NCI-H526 treated with DMSO at 0.1 percent for 48 hours (cell line): Measurements from ENCODE around the gene DSPP.
"Not testable (repeated sequence)": the region's sequence is repeated elsewhere in the genome, so short reads cannot be mapped to it uniquely, and the experiment has no call there.

Experiments
- DNase-seq: peaks from one replicate; lab custom pipeline; 2025; lab: John Stamatoyannopoulos, UW

DSPP gene

GRCh38 chr4:87608229-87608628, at the start of gene DSPP:
TSS of gene DSPP (plus strand) at chr4:87608529. CDS start at chr4:87610909, 2,380 bp downstream.
- no peak for DNase-seq

DNA sequence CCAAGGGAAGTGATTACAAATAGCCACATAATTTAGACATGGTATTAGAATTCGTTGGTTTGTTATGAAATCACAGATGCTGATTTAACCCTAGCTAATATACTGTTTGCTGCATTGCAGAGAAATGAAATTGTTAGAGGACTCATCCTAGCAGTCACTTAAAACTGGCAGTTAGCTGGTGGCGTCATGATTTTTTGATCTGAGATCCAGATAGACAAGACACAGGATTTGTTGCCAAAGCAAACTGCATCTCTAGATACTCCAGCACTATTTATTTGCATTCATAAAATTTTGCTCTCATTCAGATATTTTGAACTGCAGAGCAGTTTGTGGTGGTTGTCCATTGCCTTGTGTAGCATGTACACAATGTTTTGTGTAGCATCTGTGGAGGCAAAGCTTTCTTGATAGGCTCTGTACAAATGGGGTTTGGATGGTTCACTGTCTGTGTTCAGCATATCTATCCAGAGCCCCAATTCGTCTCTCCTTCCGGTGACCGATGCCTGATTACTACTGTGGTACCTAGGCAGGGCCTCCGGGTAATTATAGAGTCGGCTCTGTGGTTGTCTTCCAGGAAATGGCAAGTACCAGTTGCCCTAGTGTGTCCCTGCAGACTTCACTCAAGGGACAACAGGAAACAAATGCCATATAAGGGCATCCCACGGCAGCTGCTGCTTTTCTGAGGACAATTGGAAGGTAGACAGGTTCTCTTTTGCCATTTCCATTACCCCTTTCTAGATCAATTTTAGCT, 49.1 kb upstream of the DSPP start:
- peak; percentile 9 for DNase-seq

GRCh38 chr4:87560802-87561201, 47.5 kb upstream of the DSPP start:
- no peak for DNase-seq

- no peak for DNase-seq
Observed at GRCh38 chr4:87565746-87566145, 42.6 kb upstream of the DSPP start.

DNA sequence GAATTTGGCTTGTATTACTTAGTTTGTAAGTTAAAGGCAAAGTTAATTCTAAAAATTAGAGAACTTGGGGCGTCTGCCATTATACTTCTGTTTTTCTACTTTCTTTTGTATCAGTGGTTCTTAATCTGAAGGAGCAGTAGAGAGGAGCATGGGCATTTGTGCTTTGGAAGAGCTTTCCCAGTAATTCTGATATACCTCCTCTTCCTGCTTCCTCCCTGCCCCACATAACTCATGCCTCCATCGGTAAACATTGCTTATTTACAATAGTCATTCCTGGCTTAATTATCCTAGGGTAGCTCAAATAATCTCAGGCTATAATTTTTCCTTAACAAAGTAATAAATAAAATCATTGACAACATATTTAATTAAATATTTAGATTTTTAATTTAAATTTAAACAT, 42.1 kb upstream of the DSPP start:
- no peak for DNase-seq

DNA sequence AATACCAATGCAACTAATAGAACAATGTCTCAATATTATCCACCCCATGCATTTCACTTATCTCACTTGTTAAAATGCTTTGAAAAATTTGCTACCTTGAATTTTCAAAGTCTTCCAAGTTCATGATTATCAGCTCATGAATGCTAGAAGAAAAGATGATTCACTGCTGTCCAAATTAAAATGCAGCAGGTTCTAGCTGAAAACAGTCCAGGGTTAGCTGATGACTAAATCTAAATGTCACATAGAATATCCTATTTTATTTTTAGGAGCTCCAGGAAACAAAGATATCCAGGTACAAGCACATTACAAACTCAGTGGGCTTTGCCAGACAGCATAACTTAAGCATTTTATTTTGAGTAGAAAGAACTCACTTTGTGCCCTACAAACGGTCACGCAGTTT, 41.1 kb upstream of the DSPP start:
- DNase-seq, result no peak

DNA sequence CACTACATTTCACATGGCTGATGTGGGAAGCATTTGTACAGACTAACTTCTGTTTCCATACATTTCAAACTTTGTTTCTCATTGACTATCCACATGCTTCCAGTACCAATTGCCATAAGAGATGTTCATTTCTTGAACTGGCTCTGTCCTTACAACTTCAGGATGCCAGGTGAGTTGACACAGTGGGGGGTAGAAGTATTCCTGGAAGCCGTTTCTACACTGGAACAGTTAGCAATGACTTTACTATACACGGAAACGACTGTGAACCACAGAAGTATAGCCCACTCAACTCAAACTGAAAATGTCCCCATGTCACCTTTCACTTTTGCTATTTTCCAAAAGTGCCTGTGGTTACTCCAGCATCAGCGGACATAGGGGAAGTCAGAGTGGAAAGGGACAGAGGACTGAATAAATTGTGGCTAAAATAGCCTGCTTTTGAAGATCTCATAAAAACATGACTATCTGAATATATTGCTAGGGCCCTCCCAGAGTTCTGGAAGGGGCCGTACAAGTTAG, 38.0 kb upstream of the DSPP start:
- DNase-seq, result no peak

DNA sequence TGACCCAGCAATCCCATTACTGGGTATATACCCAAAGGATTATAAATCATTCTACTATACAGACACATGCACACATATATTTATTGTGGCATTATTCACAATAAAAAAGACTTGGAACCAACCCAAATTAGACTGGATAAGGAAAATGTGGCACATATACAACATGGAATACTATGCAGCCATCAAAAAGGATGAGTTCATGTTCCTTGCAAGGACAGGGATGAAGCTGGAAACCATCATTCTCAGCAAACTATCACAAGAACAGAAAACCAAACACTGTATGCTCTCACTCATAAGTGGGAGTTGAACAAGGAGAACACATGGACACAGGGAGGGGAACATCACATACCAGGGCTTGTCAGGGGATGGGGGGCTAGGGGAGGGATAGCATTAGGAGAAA, 34.0 kb upstream of the DSPP start:
- not testable (repeated sequence) for DNase-seq

DNA sequence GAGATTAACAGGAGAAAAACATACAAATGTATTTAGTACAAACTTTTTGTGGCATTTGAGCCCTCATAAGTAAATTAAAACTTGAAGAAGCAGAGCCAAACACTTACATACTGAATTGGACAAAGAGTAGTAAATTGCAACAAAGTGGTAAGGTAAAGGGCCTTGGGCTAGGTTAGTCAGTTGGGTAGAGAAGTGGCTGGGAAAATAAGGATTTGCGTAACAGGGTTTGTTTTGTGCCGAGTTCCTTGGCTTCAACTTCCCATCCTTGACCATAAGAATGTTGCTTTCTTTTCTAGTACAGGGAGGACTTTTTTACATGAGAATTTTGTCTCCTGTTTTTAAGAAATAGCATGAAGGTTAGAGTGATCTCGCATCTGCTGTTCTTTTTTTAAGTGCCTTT, 33.3 kb upstream of the DSPP start:
- no peak for DNase-seq

DNA sequence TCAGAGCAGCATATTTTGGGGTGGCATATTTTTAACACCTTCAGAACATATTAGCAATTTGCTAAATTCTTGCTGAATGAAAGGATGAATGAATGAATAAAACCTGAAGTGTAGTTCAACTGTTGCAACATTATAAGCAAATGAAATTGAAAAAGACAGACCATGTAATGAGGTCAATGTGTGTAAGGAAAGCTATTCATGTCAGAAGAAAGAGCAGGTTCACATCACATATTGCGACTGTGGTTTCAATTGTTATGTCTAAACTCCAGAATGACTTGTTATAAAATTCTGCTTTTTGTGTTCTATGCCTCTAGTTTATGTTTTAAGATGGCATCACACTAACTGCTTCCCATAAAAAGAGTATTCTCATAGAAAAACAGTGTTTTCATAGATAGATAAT, 32.9 kb upstream of the DSPP start:
- no peak for DNase-seq

DNA sequence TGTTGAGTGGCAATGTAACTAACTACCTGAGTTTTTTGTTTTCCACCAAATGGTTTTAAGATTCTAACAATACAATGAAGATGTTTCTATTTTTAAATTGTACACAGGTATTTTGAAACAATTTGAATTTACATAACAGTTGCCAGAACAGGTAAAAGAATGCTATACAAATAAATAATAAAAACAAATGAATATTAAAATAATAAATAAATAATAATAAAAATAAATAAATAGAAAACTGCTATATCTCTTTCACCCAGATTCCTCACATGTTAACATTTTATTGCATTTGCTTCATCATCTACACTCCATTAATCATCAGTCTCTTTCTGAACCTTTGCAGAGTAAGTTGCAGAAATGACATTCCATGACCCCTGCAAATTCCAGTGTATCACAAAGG, 32.3 kb upstream of the DSPP start:
- DNase-seq, result no peak

DNA sequence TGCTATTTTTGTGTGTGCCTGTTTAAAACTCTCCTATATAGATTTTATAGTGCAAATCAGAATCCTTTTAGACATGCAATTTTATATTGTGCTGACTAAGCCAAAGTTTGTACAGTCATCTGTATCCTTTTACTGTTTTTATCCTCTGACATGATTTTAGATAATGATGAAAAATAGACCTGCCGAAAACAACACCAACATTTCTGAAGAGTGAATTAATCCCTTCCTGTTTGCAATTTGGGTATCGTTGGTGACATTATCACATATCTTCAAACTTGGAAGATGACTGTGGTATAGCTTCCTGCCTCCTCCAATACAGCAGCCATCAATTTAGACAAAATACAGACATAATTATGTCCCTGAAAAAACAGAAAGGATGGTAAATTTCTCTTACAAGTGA, 28.9 kb upstream of the DSPP start:
- no peak for DNase-seq

DNA sequence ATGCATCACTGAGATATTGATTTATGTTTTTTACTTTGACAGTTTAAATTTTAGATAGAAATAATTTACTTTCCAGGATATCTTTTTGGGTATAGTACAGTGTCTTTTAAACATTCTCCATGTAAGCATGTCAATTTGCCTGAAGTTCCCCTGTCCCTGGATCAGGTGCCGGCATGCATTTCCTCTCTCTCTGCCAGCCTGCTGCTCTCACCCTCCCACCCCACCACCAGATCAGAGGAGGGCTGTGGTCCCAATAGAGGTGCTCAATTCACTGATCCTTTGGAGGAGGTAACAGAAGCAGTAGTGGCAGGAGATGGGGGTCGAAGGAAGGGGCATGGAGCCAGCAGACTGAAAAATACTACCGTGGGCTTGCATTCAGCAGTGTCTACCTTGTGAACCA, 28.3 kb upstream of the DSPP start:
- DNase-seq, result no peak

DNA sequence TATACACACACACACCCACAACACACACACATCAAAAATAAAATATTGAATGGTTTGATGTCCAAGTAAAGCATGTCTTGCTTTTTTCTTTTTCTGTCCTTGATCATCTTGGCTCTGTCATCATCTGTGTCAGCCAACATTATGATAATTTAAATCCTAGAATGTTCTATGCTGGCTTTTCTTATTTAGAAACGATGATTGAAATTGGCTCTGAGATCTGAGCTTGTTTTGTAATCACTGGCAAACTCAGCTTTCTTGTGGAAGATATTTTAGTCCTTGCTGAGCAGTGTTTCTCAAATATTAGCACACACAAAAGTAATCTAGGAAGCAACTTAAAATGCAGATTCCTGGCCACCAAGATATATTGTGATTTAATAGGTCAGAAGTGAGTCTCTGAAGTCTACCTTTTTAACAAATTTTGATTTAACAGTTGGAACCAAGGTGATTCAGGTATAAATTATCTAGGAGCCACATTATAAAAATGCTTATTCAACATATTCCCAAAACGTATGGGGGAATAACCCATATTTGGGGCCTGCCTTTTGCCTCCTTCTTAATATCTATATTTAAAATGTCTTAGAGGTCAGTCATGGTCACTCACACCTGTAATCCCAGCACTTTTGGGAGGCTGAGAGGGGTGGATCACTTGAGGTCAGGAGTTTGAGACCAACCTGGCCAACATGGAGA, 24.0 kb upstream of the DSPP start:
- DNase-seq, result no peak

DNA sequence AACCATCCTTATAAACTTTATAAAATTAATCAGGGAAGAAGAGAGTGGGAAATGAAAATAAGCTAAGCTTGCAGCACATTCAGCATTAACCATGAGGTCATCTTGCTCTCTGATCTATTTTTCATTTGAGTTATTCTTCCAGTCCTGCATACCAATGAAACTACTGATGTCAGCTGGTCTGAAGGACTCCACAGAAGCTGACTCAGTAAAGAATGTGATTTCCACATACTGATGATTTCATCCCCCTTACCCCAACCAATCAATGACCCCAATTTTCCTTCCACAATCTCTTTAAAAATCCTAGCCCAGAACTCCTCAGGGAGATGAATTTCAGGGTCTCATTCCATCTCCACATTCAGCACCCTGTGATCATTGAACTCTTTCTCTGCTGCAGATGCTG, 18.8 kb upstream of the DSPP start:
- DNase-seq, result no peak

DNA sequence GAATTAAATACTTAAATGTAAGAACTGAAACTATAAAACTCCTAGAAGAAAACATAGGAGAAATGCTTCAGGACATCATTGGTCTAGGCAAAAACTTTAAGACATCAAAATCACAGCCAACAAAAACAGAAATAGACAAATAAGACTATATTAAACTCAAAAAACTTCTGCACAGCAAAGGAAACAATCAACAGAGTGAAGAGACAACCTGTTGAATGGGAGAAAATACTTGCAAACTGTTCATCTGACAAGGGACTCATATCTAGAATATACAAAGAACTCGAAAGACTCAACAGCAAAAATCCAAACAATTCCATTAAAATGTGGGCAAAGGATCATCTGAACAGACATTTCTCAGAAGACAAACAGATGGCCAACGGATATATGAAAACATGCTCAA, 16.2 kb upstream of the DSPP start:
- no peak for DNase-seq

DNA sequence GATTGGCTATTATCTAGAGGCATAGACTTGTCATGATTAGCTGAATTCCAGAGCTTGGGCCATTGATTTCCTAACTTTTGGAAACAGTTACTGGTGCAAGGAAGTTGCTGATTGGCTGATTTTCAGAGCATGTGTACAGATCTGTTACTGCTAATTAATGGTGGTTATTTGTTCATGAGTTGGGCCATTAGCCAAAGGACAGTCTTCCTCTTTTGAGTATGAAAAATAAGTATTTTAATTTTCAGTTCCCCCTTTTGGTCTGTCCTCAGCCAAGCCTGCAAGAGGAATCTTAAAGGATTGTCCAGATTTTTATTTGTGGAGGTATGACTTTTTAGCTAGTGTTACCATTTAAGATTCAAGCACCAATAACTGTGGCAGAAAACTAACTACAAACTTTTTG, 7.0 kb upstream of the DSPP start:
- DNase-seq, result no peak

DNA sequence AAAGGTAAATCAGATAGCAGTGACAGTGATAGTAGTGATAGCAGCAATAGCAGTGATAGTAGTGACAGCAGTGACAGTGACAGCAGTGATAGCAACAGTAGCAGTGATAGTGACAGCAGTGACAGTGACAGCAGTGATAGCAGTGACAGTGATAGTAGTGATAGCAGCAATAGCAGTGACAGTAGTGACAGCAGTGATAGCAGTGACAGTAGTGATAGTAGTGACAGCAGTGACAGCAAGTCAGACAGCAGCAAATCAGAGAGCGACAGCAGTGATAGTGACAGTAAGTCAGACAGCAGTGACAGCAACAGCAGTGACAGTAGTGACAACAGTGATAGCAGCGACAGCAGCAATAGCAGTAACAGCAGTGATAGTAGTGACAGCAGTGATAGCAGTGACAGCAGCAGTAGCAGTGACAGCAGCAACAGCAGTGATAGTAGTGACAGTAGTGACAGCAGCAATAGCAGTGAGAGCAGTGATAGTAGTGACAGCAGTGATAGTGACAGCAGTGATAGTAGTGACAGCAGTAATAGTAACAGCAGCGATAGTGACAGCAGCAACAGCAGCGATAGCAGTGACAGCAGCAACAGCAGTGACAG, 6.1 kb downstream of the DSPP start:
- DNase-seq, result no peak

- DNase-seq, result no peak
Observed at GRCh38 chr4:87616268-87616667, 7.9 kb downstream of the DSPP start.

DNA sequence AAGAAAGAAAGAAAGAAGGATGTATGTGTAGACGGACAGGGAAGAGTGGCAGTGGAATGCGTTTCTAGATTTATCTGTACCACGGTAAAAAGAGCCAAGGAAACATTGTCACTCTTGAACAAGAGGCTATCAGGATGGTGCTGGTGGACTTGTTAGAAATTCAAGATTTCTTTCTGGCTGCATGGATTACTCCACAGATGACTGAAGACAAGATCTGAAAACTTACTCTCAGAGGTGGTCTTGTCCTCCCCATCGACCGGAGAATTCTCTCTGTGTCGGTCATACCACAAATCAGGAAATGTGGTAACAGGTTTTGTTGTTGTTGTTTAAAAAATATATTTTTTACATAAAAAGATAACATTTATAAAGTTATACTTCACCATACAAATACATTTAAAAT, 11.8 kb downstream of the DSPP start:
- no peak for DNase-seq

DNA sequence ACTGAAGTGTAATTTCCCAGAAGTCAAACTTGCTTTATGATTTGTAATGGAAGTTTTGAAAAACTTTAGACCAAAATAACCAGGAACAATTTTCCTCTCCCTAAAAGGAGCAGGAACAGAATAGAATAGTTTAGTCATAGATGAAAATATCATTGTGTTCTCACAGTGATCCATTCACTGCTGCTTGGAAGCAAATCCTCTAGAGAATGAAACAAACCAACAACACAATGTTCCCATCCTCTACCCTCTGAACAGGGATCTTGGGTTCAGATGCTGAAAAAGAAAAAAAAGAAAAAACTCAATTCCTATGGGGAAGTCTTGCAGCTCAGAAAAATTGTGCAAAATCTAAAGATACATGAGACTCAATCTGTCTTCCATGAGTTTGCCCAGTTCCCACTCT, 12.2 kb downstream of the DSPP start:
- DNase-seq, result no peak

GRCh38 chr4:87622303-87622702, 14.0 kb downstream of the DSPP start:
- DNase-seq, result no peak

DNA sequence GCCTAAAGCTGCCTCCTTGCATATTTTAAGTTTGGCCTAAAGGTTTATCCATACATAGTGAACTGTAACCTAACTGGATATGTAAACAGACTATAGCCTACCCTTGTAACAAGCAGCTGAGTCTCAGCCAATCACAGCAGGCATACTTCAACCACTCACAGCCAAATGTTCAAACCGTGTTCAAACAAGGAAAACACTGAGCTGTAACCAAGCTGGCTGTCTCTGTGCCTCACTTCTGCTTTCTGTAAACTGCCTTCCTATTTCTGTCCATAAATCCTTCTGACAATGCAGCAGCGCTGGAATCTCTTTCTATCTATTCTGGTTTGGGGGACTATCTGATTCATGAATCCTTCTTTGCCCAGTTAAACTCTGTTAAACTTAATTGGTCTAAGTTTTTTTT, 16.4 kb downstream of the DSPP start:
- DNase-seq, result no peak
